GM21381 (cell line): Measurements from ENCODE around the gene SUZ12.
"Not testable (repeated sequence)": the region's sequence is repeated elsewhere in the genome, so short reads cannot be mapped to it uniquely, and the experiment has no call there.

Source experiments
- ATAC-seq: cut with Tn5 transposase; IDR thresholded peaks from one replicate; pipeline ENCODE4 v1.9.1; 2021; ENCODE audit warnings: mild to moderate bottlenecking, moderate library complexity; ENCODE audit not compliant: unreplicated experiment

Gene SUZ12

GRCh38 chr17:32033812-32034211 lies 97.0 kb downstream of the SUZ12 start:
- ATAC-seq, result not testable (repeated sequence)

GRCh38 chr17:32040246-32040645 lies 103.4 kb downstream of the SUZ12 start:
- not testable (repeated sequence) for ATAC-seq

- not testable (repeated sequence) for ATAC-seq
Measured at GRCh38 chr17:32041306-32041875, 104.6 kb downstream of the SUZ12 start.

GRCh38 chr17:32042266-32042665 lies 105.5 kb downstream of the SUZ12 start:
- ATAC-seq, result not testable (repeated sequence)

GRCh38 chr17:32045611-32046010 lies 108.8 kb downstream of the SUZ12 start:
- ATAC-seq, result not testable (repeated sequence)

GRCh38 chr17:32047663-32048062 lies 110.9 kb downstream of the SUZ12 start:
- ATAC-seq, result not testable (repeated sequence)
